IPS-NIHi7 (cell line): ENCODE measurements around the gene UTP3.
"Not testable (repeated sequence)": the region's sequence is repeated elsewhere in the genome, so short reads cannot be mapped to it uniquely, and the experiment has no call there.

Experiments
- DNase-seq: peaks from one replicate; pipeline ENCODE4 v3.0.0; 2012; ENCODE audit warnings: mixed read lengths; ENCODE audit errors: extremely low spot score

The UTP3 gene, protein sequence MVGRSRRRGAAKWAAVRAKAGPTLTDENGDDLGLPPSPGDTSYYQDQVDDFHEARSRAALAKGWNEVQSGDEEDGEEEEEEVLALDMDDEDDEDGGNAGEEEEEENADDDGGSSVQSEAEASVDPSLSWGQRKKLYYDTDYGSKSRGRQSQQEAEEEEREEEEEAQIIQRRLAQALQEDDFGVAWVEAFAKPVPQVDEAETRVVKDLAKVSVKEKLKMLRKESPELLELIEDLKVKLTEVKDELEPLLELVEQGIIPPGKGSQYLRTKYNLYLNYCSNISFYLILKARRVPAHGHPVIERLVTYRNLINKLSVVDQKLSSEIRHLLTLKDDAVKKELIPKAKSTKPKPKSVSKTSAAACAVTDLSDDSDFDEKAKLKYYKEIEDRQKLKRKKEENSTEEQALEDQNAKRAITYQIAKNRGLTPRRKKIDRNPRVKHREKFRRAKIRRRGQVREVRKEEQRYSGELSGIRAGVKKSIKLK

DNA sequence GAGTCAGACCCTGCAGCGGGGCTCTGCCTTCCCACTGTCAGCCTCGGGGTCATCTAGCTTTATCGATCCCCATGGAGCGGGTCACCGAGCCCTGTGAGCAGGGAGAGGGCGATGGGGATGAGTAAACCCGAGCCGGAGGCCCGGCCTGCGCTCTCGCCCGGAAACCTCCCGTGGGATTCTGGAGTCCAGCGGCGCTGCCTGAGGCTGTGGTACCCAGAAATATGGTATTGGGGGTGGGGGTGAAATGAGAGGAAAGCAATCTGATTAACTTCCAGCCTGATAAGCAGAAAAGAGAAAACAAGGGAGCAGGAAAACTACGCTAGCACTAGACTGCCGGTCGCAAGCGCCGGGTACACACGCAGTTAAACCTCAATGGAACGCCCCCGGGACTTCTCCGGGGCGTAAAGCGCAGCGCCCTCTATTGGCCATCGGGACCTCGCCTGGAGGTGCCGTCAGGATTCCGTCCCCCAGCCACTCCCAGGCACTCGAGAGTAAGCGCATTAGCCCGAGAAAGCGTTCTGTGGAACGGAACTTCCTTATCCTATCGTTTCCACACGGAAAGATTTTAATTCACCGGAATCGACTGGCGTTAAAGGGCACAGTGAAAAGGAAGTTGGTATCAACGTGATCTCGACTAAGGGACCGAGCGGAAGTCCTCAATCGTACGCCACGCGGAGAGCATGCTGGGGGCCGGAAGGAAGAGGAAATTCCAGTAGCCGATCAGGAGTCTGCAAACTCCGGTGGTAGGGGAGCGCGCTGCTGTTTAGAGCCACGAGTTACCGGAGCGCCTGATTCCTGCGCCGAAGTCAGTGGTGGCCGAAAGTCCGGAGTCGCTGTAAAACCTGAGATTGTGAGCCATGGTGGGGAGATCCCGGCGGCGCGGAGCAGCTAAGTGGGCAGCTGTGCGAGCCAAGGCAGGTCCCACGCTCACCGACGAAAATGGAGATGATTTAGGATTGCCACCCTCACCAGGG lies at the start of gene UTP3:
UTP3 (plus strand) TSS at position 712 of the 974 bp plus-strand sequence; CDS start at position 858, 146 bp downstream.
- peak; percentile 92 for DNase-seq

DNA sequence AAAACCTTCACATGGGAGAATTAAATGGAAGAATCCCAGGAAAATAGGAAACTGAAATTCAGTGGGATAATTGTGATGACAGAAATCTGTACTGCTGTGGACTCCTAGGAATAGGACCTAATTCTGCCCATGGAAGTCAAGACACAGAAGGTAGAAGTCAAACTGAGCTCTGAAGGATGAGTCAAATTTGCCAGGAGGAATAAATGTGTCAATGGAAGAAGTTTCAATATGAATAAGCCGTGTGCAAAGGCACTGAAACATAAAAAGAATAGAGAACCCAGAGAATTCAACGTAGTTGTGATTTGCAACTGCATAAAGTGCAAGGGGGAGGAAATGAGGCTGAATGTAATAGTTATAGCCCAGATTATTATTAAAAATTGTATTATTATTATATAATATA lies 48.1 kb upstream of the UTP3 start:
- no peak for DNase-seq

DNA sequence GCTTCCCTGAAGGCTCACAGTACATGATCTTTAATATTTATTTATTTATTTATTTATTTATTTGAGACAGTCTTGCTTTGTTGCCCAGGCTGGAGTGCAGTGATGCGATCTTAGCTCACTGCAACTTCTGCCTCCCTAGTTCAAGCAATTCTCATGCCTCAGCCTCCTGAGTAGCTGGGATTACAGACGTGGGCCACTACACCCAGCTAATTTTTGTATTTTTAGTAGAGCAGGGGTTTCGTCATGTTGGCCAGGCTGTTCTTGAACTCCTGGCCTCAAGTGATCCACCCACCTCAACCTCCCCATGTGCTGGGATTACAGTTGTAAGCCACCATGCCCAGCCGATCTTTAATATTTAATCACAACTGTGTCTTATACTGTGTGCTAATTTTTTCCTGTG lies 37.6 kb upstream of the UTP3 start:
- DNase-seq: not testable (repeated sequence)

DNA sequence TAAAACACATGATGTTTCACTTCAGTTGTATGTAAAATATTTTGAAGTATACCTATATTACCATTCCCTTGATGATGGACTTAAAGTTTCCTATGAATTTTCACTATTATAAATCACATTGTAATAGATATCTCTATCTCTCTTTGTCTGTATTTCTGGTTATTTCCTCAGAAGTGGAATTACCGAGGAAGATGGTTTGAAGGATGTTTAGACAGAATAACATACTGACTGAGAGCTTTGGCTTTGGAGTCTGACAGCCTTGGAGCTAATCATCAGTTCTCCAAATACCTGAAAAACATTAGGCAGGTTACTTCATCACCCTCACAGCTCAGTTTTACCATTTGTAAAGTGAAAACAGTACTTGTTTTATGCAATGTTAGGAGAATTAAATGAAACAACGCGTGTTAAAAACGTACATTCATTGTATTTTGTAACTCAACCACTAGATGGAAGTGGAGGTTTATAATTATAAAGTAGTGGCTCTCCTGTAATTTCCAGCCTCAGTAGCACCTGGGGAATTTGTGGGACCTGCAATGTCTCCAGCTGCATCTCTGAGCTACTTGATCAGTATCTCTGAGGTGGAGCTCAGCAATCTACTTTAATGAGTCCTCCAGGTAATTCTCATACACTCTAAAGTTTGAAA lies 36.3 kb upstream of the UTP3 start:
- DNase-seq: peak; percentile 46

DNA sequence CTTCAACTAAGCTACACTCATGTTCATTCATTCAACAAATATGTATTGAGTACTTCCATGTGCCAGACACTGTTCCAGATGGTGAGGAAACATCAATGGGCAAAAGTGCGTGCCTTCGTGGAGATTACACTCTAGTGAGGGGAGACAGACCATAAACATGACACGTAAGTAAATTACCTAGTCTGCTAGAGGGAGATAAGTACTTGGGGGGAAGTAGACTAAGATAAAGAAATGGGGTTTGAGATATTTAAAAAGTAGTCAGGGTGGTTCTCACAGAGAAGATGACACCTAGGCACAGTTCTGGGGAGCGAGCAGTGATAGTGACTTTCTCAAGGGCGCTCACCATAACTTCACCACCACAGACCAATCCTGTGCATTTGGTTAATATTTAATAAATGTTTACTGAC lies 33.7 kb upstream of the UTP3 start:
- DNase-seq: no peak

DNA sequence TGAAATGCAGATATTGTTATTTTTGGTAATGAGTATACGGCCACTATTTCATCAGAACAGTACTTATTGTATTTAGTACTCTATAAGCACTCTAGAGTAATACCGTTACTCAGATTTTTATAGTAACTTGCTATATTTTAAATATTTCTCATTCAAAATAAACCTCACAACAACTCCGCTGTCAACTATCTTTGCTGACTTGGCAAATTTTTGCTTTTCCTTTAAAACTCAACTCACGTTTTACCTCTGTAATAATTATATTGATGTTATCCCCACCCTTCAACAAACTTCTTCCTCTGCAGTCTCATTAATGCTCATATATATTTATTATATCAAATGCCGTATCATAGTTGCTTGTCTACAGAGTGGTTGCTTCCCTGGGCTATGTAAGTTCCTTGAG lies 31.0 kb upstream of the UTP3 start:
- no peak for DNase-seq

DNA sequence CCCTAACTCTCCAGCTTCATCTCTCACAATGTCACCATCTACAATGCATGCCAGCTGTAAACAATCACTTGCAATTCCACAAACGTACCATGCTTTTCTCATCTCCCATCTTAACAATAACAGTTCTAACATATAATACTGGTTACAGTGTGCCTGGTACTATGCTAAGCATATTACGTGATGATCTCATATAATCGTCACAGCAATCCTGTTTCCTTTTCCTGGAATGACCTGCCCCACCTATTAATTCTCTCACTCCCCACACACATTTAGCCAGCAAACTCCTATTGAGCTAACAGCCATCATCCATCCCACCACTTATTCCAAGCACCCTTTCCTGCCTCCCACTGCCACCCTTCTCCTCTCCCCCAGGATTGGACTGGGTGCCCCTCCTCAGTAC lies 29.9 kb upstream of the UTP3 start:
- DNase-seq: no peak

DNA sequence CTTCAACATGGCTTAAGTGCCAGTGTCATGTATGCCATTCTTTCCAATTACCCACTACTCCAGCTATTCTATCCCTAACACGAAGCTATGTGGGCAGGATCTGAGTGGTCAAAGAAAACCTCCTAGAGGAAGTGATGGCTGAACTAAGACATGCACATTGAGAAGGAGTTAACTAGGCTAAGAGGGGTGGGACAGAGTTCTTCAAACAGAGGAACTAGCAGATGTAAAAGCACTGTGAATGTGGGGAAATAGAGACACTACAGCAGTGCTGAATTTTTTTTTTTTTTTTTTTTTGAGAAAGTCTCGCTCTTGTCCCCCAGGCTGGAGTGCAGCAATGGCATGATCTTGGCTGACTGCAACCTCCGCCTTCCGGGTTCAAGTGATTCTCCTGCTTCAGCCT lies 28.2 kb upstream of the UTP3 start:
- no peak for DNase-seq

DNA sequence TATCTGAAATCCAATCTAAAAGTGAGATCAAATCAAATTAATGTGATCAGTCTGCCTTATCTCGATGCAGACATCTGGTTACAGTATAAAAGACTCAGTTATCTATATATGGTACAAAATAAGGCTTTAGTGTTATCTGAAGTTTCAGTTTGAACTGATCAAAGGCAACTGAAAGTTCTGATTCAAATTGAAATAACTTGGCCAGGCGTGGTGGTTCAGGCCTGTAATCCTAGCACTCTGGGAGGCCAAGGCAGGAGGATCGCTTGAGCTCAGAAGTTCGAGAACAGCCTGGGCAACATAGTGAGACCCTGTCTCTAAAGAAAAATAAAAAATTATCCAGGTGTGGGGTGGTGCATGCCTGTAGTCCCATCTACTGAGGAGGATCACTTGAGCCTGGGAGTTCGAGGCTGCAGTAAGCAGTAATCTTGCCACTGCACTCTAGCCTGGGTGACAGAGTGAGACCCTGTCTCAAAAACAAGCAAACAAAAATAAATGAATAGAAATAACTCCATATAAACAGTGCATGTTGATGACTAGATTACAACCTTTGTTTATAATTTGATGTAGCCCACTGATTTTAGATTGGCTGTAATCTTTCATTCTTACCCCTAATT lies 26.9 kb upstream of the UTP3 start:
- DNase-seq: not testable (repeated sequence)

DNA sequence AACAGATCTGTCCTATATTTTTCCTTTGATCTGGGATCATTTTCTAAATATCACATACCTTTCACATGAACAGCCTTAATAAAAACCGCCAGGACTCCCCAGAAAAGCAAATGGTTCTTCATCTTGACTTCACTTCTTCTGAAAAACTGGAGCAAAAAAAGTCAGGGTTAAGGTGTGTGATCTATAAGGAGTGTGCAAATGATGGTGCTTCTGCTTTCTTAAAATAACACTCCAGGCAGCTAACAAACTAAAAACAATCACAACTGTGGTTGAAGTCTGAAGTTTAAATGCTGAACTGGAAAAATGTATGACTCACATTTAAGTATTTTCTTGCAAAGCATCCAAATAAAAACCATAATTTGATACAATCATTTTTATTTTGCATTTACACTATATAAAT lies 22.0 kb upstream of the UTP3 start, which contains the start of gene JCHAIN:
JCHAIN (minus strand) TSS at position 140 of the 400 bp plus-strand sequence; CDS start at position 122, 18 bp downstream.
- DNase-seq: no peak

DNA sequence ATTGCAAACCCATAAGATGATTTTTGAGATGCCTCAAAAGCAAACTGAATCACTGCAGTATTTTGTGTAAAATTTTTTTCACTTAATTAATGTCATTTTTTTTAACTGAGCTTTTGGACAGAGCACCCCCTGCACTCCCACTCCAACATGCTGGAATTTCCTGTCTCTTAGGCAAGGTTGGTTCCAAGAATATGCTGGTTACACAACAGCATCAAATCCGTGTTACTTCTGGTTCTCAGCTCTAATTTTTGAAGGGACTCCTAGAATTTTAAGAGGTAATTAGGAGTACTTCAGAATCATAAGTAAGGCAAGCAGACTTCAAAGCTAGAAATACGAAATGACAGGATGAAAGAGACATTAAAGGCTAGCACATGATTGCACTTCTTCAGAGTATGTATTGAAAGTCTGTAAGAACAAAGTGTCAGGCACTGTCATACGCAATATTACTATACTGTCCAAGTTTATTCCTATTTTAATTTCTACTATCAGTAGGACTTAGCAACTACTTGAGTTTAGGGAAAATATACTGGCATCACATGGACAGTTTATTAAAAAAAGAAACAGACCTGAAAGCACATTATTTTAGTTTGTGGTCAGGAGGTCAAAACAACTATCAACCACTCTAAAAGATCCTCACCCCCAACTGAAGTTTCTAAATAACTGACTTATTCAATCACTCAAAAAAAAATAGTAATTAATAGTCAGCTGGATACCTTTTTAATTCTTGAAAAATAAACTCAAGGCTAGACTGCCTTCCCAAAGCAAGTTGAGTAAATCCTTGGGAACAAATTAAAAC lies 20.4 kb upstream of the UTP3 start:
- DNase-seq: no peak

DNA sequence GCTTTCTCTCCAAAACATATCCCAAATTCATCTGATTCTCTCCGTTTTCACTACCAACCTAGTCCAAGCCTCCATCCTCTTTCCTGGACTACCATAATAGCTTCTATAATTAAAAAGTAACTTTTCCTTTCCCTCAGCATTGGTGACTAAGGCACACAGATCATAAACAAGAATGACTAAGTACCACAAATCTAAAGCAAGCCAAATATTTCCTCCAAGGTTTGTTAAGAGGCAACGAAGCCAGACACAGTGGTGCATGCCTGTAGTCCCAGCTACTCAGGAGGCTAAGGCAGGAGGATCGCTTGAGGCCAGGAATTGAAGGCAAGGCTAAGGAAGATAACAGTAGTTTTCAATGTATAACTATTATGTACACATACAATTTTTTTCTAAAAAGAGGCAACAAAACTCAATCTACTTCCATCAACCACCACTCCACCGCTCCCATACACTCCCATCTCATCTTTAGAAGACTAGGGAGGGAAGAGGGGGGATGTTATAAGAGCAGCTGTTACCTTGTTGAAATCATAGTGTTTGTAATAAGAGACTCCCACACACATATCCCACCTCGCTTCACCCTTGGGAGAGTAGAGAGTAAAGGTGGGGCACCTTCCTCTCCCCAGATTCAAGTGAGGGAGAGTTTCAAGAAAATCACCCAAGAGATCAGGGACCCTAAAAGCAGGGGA lies 17.9 kb upstream of the UTP3 start:
- no peak for DNase-seq

DNA sequence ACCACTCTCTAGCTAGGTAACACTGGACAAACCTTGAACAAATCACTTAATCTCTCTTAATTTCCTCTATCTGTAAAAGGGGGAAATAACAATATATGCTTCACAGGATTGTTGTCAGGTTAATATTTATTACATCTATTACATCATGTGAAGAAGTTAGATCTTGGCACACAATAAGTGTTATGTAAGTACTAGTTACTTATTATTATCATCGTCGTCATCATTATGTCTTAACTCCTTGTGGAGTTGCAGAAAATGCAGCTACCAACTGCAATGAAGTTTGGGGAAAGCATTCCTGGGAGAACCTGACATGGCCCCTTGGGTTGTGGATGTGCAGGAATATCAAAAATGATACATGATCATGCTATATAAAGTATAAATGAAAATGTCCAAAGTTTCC lies 17.2 kb upstream of the UTP3 start:
- no peak for DNase-seq

DNA sequence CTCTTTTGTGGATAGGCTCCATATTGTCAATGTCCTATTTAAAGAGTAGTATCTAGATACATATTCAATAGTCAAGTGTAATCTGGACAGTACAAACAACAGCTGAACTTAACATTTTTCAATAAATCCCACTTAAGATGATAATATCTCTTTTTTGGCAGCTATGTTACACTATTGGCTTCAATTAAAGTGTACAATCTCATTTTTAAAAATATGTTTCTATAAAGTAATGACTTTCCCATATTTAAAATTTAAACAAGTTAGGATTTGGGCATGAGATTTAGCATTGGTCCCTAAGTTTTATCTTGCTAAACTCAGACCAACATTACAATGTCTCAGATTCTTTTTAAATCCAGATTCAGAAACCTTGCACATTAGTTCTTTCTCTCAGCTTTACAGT lies 14.1 kb upstream of the UTP3 start:
- no peak for DNase-seq

DNA sequence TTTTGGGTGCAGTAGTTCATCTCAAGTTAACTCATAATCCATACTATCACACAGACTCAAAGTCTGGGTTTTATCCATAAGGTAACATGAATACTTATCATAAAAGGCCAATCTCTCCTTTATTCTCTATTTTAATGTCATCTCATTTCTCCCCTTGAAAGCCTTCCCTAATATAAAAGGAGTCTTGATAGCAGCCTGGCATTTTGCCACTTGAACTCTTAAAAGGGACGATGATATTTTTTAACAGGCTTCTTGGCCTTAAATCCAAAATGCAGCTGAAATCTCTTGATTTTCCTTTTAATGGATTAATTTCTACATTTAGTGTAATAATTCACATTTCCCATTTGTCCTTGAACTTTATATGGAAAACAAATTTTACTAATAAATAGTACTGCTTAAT lies 13.6 kb upstream of the UTP3 start:
- DNase-seq: no peak

DNA sequence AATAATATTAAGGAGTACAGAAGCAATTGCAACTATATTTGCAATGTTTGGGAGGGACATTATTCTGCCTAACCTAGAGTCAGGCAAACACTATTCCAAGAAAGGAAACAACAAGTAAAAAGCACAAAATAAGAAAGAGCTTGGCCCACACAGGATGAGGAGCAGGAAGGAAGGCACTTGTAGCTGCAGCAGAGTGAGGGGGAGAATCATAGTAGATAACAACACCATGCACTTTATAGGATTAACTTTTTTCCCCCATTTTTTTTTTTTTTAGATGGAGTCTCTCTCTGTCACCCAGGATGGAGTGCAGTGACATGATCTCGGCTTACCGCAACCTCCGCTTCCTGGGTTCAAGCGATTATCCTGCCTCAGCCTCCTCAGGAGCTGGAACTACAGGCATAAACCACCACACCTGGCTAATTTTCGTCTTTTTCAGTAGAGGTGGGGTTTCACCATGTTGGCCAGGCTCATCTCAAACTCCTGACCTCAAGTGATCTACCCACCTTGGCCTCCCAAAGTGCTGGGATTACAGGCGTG lies 11.7 kb upstream of the UTP3 start:
- no peak for DNase-seq

DNA sequence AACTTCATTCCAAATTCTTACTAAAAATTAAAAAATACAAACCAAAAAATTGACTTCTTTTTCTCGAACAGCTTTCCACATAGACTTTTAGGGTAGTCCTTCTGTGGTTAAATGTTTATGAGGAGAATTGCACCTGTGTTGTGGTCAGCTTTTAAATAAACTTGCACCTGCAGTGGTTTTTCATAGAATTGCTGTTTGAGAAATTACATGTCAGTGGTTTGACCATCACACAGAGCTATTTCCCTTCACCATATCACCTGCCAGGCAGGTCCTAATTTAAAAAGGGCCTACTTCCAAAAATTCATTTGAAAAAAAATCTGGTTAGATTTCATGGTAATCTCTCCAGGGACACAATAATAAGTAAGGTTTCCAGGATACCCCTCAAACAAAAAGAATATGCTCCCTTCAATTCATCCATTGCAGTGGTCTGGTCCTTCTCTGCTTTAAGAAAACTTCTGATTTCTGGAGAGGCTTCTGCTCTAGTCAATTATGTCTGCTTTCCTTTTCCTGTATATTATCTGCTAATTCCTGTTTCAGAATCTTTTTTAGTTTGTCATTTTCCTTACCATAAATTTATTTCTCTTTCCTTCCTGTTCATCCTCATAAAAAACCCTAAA lies 9.8 kb upstream of the UTP3 start:
- no peak for DNase-seq

DNA sequence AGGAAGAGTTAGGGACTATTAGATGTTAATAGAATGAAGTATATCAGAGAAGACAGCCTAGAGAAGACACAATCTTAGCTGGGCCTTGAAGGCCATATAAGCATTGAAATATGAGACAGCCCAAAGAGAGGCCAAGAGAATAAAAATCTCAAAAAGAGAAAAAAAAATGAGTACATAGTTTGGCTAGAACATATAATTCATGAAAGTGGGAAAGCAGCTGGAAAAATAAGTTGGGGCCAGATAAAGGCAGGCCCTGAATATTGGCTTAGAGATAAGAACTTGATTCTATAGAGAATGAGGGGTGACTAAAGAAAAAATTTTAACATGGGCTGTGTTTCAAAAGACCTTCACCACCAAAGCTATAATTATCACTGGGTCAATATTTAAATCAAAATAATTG lies 7.4 kb upstream of the UTP3 start:
- DNase-seq: no peak

DNA sequence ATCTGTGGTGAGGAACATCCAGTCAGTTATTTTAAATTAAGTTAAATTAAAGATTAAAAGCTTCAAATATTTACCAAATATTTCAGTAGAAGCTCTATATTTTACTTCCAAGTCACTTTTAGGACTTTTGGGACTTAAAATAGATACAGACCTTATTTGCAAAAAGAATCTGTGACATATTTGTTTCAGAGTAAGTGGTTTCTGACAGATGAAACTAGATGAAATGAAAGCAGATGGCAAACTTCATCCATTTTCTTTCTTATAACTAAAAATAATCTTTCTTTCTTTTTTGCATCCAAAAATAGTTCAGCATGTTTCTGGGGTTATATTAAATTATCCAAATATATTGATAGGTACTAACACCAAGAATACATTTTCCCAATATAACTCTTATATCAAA lies 6.6 kb upstream of the UTP3 start:
- no peak for DNase-seq
